Type B pancreatic cell (in vitro differentiated cells): ENCODE data around the gene TCHH. TPM values are rescaled to one million over a fixed set of nuclear protein-coding genes. Genes with fewer than 3 reads are reported as not detected.
A peak's percentile ranks its signal among the peaks of the same experiment; 100 is the strongest.

Source experiments
- DNase-seq: peaks from one replicate; pipeline ENCODE4 v3.0.0; 2021; ENCODE audit warnings: mixed read lengths; ENCODE audit not compliant: unreplicated experiment; ENCODE audit errors: extremely low spot score
- H3K27ac Mint-ChIP-seq: 2 replicates; pipeline ENCODE4 v1.8.0; 2021; ENCODE audit warnings: mild to moderate bottlenecking, mixed read lengths
- H3K27me3 Mint-ChIP-seq: 2 replicates; pipeline ENCODE4 v1.8.0; 2021; ENCODE audit warnings: mixed read lengths
- H3K36me3 Mint-ChIP-seq: 2 replicates; pipeline ENCODE4 v1.8.0; 2021; ENCODE audit warnings: mixed read lengths
- H3K4me1 Mint-ChIP-seq: one replicate; pipeline ENCODE4 v1.8.0; 2021; ENCODE audit warnings: mixed read lengths; ENCODE audit not compliant: unreplicated experiment
- H3K4me3 Mint-ChIP-seq: 2 replicates; pipeline ENCODE4 v1.8.0; 2021; ENCODE audit warnings: mild to moderate bottlenecking, mixed read lengths
- H3K9me3 Mint-ChIP-seq: 2 replicates; pipeline ENCODE4 v1.8.0; 2021; ENCODE audit warnings: mixed read lengths
- CTCF ChIP-seq: fragments of 200-600 bp; sonication (generic); conservative IDR thresholded peaks from 2 replicates; pipeline ENCODE4 v1.5.0; 2021; ENCODE audit warnings: antibody characterized with exemption, mild to moderate bottlenecking
- total RNA-seq: library from RNA; stranded (reverse); gene quantifications from 2 replicates; pipeline ENCODE4 v1.2.1, GENCODE V29; 2021; ENCODE audit warnings: low replicate concordance

The TCHH gene
- total RNA-seq, 1 donor from 2014 or later: 0.07 TPM

GRCh38 chr1:152107984-152108881 lies 7.0 kb downstream of the TCHH start:
- no peaks in the 10 kb centered on the region for H3K9me3 Mint-ChIP-seq
- H3K27ac Mint-ChIP-seq: peak overlapping the region; percentile 80
- H3K4me3 Mint-ChIP-seq: no peak overlapping the region
- H3K36me3 Mint-ChIP-seq: peaks cover 8% of the 10 kb centered on the region
- TF ChIP-seq CTCF: no peak
- no peak for DNase-seq
- no peaks in the 10 kb centered on the region for H3K4me1 Mint-ChIP-seq
- peaks cover 14% of the 10 kb centered on the region for H3K27me3 Mint-ChIP-seq

DNA sequence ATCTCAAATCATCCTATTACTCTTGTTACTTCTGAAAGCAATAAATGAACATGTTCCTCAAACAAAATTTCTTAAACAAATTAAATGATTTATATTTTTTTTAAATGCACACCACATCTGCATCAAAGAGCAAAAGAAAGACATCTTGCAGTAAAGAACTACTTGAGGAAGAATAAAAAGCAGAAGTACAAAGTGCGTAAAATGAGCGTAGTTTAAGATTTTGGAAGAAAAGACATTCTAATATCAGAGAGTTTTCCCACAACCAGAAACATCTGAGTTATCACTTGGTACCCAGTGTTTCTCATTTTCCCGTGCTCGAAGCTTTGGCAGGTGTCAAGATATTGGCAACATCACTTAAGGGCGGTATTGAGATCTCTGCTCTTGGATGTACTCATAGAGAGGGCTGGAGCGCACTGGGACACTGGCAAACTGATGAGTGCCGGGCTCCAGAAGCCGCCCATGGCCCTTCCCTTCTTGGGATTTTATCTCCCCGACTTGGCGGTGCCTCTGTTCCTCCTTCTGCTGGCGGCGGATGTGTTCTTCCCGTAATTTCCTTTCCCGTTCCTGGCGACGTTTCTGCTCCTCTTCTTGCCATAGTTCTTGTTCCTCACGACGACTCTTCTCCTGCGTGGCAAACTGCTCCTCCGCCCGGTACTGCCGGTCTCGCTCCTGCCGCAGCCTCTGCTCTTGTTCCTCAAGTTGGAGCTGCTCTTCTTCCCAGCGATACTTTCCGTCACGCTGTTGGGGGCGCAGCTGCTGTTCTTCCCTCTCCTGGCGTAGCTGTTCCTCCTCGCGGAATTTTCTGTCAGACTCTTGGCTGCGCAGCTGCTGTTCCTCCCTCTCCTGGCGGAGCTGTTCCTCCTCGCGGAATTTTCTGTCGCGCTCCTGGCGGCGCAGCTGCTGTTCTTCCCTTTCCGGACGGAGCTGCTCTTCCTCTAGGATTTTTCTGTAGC lies 7.9 kb downstream of the TCHH start:
- Mint-ChIP-seq H3K27ac (peak overlapping the region; percentile 80), H3K4me1 (no peaks in the 10 kb centered on the region), H3K4me3 (no peak overlapping the region), H3K27me3 (peaks cover 18% of the 10 kb centered on the region), H3K36me3 (peaks cover 8% of the 10 kb centered on the region), H3K9me3 (no peaks in the 10 kb centered on the region)
- no peak for TF ChIP-seq CTCF
- DNase-seq: no peak

DNA sequence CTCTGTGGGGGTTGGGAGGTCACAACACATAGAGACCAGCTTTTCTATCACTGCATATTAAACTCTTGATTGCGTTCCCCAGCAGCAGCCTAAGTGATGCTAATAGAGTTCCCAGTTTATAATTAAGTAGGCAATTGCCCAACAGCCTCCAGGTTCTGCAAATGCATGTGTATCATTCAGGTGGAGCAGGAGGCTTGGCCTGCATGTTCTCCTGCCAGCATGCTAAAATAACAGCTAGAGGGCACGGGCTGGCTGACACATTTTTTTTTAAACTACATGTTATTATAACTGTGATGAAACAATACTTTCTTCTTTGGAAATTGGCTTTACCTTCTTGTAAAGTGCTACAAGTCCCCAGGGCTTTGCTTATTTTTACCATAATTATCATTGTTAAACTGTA lies 10.4 kb downstream of the TCHH start:
- DNase-seq: no peak
- H3K27ac Mint-ChIP-seq: no peak overlapping the region
- no peaks in the 10 kb centered on the region for H3K4me1 Mint-ChIP-seq
- no peak overlapping the region for H3K4me3 Mint-ChIP-seq
- no peak for TF ChIP-seq CTCF
- H3K36me3 Mint-ChIP-seq: peaks cover 8% of the 10 kb centered on the region
- H3K9me3 Mint-ChIP-seq: no peaks in the 10 kb centered on the region
- peaks cover 27% of the 10 kb centered on the region for H3K27me3 Mint-ChIP-seq

GRCh38 chr1:152096931-152097330 lies 18.3 kb downstream of the TCHH start:
- H3K27ac Mint-ChIP-seq: no peak overlapping the region
- no peak for TF ChIP-seq CTCF
- no peaks in the 10 kb centered on the region for H3K4me1 Mint-ChIP-seq
- no peak for DNase-seq
- H3K36me3 Mint-ChIP-seq: no peaks in the 10 kb centered on the region
- H3K4me3 Mint-ChIP-seq: no peak overlapping the region
- no peaks in the 10 kb centered on the region for H3K9me3 Mint-ChIP-seq
- peaks cover 28% of the 10 kb centered on the region for H3K27me3 Mint-ChIP-seq

DNA sequence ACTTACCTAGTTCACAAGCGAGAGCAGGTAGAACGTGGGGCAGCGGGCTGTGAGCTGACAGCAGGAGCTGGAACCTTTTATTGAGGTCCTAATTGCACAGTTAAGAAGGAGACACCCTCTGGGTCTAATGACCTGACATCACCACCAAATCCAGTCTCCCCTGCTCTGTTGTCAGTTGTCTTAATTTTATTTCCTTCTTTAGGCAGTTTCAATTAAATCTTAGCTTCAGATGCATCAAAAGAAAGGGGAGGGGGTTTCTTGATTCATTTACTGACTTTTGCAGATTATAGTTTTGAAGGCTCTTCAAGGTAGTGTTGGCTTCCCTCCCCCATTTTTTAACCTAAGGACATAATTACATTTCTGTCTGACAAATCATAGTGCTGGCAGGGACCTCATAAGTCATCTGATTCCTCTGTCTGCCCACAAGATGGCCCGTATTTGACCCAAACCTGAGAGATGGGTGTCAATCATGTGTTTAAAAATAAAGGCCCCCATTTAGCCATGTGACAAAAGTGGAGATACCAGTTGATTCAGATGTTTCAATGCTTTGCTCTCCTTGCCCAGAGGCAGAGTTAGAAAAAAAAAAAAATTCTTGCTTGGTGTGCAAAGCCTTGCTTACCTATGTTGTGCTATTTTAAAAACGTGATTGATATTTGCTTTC lies 26.1 kb downstream of the TCHH start, which contains the start of gene TCHHL1:
Gene TCHHL1, minus strand, starts transcription at position 51 of the 661 bp plus-strand sequence. CDS start 921 bp downstream, outside the sequence.
- Mint-ChIP-seq H3K36me3 (no peaks in the 10 kb centered on the region), H3K27ac (peak within 1 kb of the TSS; percentile 77), H3K9me3 (no peaks in the 10 kb centered on the region), H3K4me1 (no peaks in the 10 kb centered on the region), H3K27me3 (peaks cover 2% of the 10 kb centered on the region), H3K4me3 (peak within 1 kb of the TSS; percentile 10)
- DNase-seq: no peak
- TF ChIP-seq CTCF: no peak
